GM19043 (cell line): Measurements from ENCODE around the gene GNAT3.

ENCODE experiments used
- ATAC-seq: cut with Tn5 transposase; IDR thresholded peaks from one replicate; pipeline ENCODE4 v1.9.1; 2021; ENCODE audit warnings: low read depth; ENCODE audit not compliant: unreplicated experiment

GNAT3 gene

DNA sequence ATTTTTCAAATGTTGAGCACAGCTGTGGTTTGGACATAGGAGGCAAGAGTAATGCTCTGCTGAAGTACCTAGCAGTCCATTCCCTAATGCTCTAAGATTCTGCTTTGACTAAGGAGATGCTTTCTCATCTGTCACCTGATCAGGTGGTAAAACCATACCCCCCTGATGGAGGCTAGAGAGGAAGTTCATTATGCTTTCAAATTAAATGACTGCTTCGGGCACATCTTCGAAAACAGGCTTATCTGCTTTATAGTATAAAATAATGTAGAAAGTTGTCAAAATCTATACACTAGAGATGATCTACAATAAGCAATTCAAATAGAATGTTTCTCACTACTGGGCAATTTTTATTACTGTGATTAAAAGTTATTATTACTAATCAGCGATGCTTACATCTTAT lies at the start of gene GNAT3:
GNAT3 (minus strand) TSS at position 101 of the 400 bp plus-strand sequence. CDS start 138 bp downstream, outside the sequence.
- no peak for ATAC-seq

- no peak for ATAC-seq
Measured at GRCh38 chr7:80558116-80558515, 46.3 kb upstream of the GNAT3 start.

DNA sequence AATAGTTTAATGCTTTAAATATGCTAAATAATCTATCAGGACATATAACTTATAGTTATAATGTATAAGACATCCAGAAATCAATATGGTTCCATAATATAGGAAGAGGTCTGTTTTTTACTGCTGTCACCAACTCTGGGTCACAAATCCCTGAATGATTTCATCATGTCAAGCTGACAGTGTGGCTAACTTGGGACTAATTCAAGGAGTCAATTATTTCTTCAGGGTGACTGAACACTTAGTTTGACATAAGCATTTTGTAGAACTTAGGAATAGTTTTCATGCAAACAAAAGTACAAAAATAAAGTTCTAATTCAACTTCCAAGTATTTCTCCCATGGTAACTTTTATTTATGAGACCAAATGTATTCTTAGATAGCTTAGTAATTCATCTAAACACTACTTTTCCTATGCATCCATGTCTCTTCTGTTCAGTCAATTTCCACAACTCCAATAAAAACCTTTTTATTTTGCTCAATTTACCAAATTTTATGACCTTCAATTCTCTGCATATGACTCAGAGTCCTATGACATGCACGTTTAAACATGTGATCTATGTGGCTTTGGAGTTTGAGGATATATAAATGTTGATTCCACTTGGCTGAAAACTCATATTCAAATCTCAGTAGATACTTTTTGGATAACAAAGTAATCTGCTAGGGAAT lies 40.3 kb upstream of the GNAT3 start:
- no peak for ATAC-seq

- ATAC-seq, result no peak
Measured at GRCh38 chr7:80550005-80550404, 38.1 kb upstream of the GNAT3 start.

GRCh38 chr7:80548840-80549530 lies 37.1 kb upstream of the GNAT3 start:
- ATAC-seq, result no peak

DNA sequence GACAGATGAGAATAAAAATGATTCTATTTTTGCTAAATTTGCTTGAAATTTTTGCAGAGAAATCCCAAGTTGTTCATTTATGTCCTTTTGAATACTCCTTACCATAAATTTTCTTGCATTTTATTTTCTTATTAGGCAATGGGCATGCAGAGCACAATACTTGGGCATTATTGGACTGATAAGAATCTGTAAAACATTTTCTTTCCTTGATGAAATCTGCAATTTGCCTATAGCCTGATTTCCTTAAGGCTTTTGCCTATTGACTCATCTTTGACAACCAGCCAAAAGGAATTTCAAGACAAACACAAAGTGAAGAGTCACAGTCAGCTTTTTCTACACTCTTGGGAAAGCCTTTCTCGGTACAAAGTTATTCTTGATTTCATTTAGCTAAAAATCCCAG lies 30.5 kb upstream of the GNAT3 start:
- ATAC-seq, result no peak

DNA sequence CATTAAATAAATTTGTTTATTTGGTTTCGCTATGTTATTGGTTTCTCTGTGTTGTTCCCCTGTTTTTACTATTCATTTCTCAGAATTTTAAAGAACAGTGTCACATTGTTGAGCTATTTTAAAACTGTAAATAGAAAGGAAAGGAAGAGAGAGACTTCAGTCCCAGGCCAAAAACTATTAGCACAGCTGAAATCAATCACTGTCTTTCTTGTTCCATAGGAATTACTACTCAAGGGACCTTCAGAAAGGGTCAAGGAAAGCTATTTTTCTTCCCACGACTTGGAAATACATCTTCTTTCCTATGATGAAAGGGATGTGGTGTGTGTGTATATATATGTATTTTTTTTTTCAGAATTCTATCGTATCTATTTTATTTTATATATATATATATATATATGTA lies 29.0 kb upstream of the GNAT3 start:
- no peak for ATAC-seq

DNA sequence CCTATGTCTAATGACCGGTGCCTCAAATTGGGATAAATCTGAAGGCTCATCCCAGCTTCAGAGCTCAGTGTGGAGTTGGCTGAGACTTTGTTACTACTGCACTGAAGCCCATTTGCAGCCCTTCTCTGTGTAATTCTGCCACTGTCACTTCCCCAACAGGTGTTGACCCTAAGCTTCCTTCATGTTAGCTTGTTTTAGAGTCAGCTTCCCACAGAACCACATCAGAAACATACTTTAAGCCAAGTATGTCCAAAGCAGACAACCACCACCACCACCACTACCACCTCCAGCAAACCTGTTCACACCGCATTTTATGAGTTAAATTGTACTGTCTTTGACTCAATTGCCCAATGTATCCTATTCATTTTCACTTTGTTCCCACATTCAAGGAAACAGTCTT lies 25.2 kb upstream of the GNAT3 start:
- ATAC-seq, result no peak

- no peak for ATAC-seq
Measured at GRCh38 chr7:80536426-80536825, 24.6 kb upstream of the GNAT3 start.

DNA sequence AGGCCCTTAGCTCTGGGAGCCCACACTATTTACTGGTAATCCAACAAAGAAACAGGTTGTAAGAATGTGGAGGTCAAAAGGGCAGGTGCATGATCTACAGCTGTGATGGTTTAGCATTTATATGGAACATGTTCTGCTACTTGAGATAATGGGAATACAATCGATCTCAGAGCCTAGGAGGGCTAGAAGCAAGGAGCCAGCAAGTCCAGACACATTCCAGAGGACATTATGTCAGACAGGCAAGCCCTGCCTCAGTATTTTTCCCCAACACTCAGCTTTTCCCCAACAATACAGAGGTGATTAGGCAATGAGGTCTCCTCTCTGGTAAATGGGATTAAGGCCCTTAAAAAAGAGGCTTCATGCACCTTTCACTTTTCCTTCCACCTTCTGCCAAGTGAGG lies 21.4 kb upstream of the GNAT3 start:
- ATAC-seq, result no peak

- ATAC-seq, result no peak
Measured at GRCh38 chr7:80532153-80532552, 20.3 kb upstream of the GNAT3 start.

- ATAC-seq, result no peak
Measured at GRCh38 chr7:80530136-80530535, 18.3 kb upstream of the GNAT3 start.

DNA sequence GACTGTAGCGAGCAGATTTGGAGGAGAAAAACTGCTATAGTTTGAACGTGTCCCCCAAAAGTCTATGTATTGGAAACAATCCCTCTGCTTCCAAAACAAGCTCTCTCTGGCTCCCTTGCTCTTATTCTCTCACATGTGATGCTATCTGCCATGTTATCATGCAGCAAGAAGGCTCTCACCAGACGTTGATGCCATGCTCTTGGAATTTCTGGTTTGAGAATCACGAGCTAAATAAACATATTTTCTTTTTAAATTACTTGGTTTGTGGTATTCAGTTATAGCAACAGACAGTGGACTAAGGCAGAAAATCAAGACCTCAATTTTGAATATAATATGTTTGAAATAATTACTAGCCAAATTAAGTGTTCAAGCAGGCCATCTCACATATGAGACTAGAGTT lies 17.5 kb upstream of the GNAT3 start:
- ATAC-seq, result no peak

DNA sequence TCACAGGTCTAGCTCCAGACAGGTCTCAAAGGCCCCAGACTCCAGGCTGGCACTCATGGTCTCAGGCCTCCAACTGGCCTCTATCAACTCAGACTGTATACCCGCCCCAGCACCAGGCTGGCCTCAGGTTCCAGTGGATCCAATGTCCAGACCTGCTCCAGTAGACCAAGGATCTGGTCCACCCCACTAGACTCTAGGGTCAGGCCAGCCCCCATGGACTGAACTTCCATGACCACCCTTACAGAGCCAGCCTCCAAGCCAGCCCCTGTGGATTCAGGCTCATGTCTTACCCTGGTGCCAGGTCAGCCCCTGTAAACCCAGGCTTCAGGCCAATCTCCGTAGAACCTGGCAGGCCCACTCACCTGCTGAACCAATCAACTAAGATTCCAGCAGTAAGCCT lies 16.8 kb upstream of the GNAT3 start:
- no peak for ATAC-seq

DNA sequence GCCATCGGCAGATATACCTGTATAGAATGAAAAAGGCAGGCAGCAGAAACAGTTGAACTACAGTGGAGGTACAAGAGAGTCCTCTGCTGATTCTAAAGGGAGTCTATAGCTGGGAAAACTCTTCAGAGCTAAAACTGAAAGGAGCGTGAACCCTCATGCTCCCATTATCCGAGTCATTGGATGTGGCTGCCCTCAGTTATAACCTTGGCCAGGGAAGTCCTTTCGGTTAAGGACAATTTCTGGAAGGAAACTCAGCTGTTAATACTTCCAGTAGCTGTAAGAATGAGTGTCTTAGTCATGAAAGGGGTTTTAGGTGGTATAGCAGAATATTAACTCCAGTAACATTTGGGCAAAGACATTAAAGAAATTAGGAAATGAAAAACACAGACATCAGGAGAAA lies 14.6 kb upstream of the GNAT3 start:
- ATAC-seq, result no peak

DNA sequence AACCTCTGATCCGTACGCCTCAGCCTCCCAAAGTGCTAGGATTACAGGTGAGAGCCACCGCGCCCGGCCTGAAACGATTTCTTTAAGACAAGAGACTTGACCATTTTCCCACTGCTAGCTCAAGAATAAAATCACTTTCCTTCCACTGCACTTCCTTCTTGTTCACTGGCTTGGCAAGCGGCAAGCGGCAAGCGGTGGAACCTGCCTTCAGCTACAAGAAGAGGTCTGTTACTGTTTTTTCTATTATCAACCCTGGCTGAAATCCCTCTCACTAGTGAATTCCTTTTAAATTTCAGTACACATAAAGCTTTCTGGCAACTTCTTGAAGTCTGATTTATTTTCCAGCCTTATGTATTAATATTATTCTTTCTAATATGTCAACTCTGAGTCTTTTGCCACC lies 12.8 kb upstream of the GNAT3 start:
- ATAC-seq, result no peak

DNA sequence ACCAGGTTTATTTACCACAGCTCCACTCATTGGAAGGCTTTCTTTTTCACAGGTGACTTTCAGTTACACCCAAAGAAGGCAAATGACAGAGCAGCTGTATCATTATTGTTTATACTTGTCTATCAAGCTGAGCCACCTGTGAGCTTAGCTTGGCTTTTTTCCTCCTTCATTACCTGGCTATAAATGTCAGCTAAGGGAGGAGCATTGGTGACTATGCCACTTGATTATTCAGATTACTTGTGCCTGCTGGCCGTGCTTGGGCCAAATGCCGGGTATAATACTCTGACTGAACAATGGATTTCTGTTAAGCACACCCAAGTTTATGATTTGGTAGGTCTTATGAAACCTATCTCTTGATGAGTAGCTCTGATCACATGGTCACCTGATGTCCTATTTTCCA lies 9.9 kb upstream of the GNAT3 start:
- ATAC-seq, result no peak

GRCh38 chr7:80520199-80520598 lies 8.3 kb upstream of the GNAT3 start:
- no peak for ATAC-seq

- ATAC-seq, result no peak
Measured at GRCh38 chr7:80517282-80517747, 5.5 kb upstream of the GNAT3 start.

DNA sequence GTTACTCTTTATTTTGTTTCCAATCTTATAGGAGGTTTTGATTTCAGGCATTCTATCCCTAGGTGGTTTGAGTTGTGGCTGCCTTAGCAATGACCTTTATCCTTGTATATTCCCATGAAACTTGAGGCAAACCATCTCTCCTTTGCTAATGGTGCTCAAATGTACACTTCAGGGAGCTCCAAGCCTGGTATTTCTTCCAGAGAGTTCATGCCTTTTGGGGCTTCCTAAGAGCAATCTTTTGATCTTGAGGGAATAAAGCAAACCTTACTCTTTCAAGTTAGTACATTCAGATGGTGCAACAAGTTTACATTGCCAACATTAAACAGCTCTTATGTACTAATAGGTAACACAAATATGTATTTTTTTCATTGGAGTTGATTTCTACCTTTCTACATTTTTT lies 3.4 kb upstream of the GNAT3 start:
- no peak for ATAC-seq

DNA sequence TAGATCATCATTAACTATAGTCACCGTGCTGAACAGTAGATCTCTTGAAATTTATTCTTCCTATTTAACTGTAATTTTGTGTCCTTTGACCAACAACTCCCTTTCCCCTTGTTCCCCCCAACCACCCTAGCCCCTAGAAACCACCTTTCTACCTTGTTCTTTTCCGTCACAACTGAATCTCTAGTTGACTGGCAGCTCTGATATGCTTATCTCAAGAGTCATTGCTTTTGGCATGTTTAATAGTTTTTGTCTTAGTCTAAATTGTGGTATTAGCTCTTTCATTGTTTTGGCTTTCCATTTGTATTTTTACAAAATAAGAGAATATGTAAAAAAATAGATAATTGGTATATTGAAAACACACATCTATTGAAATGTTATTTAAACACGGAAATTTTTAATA lies 1.8 kb downstream of the GNAT3 start:
- ATAC-seq, result no peak

GRCh38 chr7:80508440-80508839 lies 3.4 kb downstream of the GNAT3 start:
- no peak for ATAC-seq
